Parathyroid adenoma (tissue), 2 donors: ENCODE results near the gene ASTN2.

Experiments used
- H2AFZ ChIP-seq: fragments of 300-600 bp; sonication (generic); one replicate; pipeline ENCODE4 v1.7.0; 2017; ENCODE audit warnings: antibody characterized with exemption, mild to moderate bottlenecking
- H3K27ac ChIP-seq: fragments of 300-600 bp; sonication (generic); one replicate; pipeline ENCODE4 v1.7.0; 2017
- H3K27me3 ChIP-seq: fragments of 300-600 bp; sonication (generic); one replicate; pipeline ENCODE4 v1.7.0; 2017; ENCODE audit warnings: low read length; ENCODE audit not compliant: control insufficient read depth, insufficient read depth
- H3K36me3 ChIP-seq: fragments of 300-600 bp; sonication (generic); one replicate; pipeline ENCODE4 v1.7.0; 2017; ENCODE audit warnings: low read length; ENCODE audit not compliant: control insufficient read depth, insufficient read depth
- H3K4me1 ChIP-seq: fragments of 300-600 bp; sonication (generic); one replicate; pipeline ENCODE4 v1.7.0; 2017; ENCODE audit warnings: control low read depth
- H3K4me2 ChIP-seq: fragments of 300-600 bp; sonication (generic); one replicate; pipeline ENCODE4 v1.7.0; 2017; ENCODE audit warnings: low read length
- H3K4me3 ChIP-seq: fragments of 300-600 bp; sonication (generic); one replicate; pipeline ENCODE4 v1.7.0; 2017; ENCODE audit warnings: low read depth, low read length
- H3K79me2 ChIP-seq: fragments of 300-600 bp; sonication (generic); one replicate; pipeline ENCODE4 v1.7.0; 2017; ENCODE audit warnings: control low read depth
- H3K9ac ChIP-seq: fragments of 300-600 bp; sonication (generic); one replicate; pipeline ENCODE4 v1.7.0; 2017; ENCODE audit warnings: mild to moderate bottlenecking
- H3K9me3 ChIP-seq: fragments of 300-600 bp; sonication (generic); one replicate; pipeline ENCODE4 v1.7.0; 2017; ENCODE audit warnings: low read length; ENCODE audit not compliant: control insufficient read depth
- TF ChIP-seq, protein P1 (sequence below): fragments of 300-600 bp; sonication (generic); IDR thresholded peaks from one replicate; pipeline ENCODE4 v1.7.0; 2017; ENCODE audit warnings: antibody characterized with exemption, mild to moderate bottlenecking
- donor health status: primary hyperparathyroidism.

Gene ASTN2

DNA sequence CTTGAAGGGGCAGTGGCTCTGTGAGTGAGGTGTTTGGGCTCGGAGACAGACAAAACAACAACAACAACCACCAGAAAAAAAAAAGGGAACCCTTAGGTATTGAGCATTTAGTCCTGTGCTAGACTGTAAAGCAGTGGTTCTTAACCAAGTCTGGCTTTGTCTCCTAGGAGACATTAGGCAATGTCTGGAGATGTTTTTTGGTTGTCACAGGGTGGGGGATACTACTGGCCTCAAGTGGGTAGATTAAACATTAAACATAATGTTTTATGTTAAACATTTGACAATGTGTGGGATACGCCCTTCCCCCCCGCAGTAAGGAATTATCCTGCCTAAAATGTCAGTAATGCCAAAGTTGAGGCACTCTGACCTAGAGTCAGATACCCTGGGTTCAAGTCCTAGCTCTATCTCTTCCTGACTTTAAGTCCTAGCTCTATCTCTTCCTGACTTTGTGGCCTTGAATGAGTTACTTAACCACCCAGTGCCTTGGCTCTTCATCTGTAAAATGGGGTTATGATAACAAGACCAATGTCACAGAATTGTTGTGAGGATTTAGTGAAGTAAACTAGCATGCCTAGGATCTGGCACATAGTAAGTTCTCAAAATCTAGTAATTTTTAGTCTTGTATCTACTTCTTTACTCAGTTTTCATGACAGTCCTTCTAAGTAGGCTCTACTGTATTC lies 725.9 kb downstream of the ASTN2 start:
- no peak overlapping the region for H3K9ac ChIP-seq
- no peaks in the 10 kb centered on the region for H3K9me3 ChIP-seq
- no peak overlapping the region for H3K27ac ChIP-seq
- H3K4me2 ChIP-seq: no peak overlapping the region
- no peaks in the 10 kb centered on the region for H3K4me1 ChIP-seq
- H2AFZ ChIP-seq: no peak overlapping the region
- H3K27me3 ChIP-seq: no peaks in the 10 kb centered on the region
- TF ChIP-seq, protein P1, sequence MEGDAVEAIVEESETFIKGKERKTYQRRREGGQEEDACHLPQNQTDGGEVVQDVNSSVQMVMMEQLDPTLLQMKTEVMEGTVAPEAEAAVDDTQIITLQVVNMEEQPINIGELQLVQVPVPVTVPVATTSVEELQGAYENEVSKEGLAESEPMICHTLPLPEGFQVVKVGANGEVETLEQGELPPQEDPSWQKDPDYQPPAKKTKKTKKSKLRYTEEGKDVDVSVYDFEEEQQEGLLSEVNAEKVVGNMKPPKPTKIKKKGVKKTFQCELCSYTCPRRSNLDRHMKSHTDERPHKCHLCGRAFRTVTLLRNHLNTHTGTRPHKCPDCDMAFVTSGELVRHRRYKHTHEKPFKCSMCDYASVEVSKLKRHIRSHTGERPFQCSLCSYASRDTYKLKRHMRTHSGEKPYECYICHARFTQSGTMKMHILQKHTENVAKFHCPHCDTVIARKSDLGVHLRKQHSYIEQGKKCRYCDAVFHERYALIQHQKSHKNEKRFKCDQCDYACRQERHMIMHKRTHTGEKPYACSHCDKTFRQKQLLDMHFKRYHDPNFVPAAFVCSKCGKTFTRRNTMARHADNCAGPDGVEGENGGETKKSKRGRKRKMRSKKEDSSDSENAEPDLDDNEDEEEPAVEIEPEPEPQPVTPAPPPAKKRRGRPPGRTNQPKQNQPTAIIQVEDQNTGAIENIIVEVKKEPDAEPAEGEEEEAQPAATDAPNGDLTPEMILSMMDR: no peak
- H3K4me3 ChIP-seq: no peak overlapping the region
- H3K79me2 ChIP-seq: peaks cover 10% of the 10 kb centered on the region
- no peaks in the 10 kb centered on the region for H3K36me3 ChIP-seq

DNA sequence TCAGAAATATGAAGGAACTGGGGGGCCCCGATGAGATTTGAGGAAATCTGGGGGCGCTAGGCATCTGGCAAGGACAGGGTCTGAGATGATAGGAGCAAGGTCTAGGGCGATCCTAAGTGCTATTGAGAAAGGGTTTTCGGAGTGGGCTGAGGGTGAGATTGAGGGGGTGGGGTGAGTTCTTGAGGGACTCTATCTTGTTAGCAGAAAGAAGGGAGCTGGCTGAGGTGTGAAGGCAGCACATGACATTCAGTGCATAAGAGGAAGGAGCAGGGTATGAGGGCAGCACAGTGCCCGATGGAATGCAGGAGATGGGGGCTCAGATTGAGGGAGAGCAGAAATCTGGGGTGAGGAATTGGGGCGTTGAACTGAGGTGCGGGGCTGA lies 727.1 kb downstream of the ASTN2 start:
- Histone ChIP-seq H3K4me3 (peak overlapping the region; percentile 62), H3K27me3 (no peaks in the 10 kb centered on the region), H3K27ac (no peak overlapping the region), H3K4me1 (no peaks in the 10 kb centered on the region), H2AFZ (peak overlapping the region; percentile 85), H3K36me3 (no peaks in the 10 kb centered on the region), H3K79me2 (peaks cover 10% of the 10 kb centered on the region), H3K4me2 (peak overlapping the region; percentile 72), H3K9me3 (no peaks in the 10 kb centered on the region), H3K9ac (no peak overlapping the region)
- TF ChIP-seq, protein P1: no peak

DNA sequence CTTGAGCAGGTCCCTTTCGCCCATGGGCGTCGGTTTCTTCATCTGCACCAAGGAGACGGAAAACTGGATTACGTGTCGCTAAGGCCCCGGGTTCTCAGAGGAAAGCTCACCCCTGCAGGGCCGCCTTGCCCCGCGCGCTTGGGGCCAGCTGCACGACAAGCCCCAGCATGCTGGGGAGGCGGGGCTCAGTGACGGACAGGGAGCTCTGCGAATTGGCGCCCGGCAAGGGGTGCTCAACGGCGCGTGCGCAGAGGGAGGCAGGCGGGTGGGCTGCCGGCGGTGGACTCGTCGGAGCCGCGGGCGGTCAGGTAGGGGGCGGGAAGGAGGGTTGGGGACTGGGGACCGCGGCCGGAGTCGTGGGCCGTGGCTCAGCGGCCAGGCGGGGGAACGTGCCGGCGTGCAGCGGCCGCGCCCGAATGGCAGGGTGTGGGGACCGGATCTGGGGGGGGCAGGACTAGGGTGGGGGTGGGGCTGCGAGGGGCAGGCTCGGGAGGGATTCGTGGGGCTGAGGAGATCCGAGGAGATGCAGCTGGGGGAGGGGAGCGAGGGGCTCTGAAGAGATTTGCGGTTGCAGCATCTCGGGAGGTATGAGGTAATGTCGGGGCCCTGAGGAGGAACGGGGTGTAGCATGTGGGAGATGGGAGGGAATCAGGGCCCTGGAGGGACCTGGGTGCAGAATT lies 727.6 kb downstream of the ASTN2 start, which contains the start of gene TRIM32:
TSS of gene TRIM32 (plus strand) at position 232 of the 680 bp plus-strand sequence. CDS start 10,438 bp downstream, outside the sequence.
- Histone ChIP-seq H2AFZ (peak within 1 kb of the TSS; percentile 85), H3K4me1 (no peaks in the 10 kb centered on the region), H3K4me2 (peak within 1 kb of the TSS; percentile 72), H3K27me3 (no peaks in the 10 kb centered on the region), H3K4me3 (peak within 1 kb of the TSS; percentile 62), H3K9ac (no peak within 1 kb of the TSS), H3K36me3 (no peaks in the 10 kb centered on the region), H3K27ac (no peak within 1 kb of the TSS), H3K9me3 (no peaks in the 10 kb centered on the region), H3K79me2 (peaks cover 10% of the 10 kb centered on the region)
- TF ChIP-seq, protein P1: no peak

GRCh38 chr9:116686693-116687073 lies 728.2 kb downstream of the ASTN2 start:
- H3K27me3 ChIP-seq: no peaks in the 10 kb centered on the region
- H3K4me1 ChIP-seq: no peaks in the 10 kb centered on the region
- peaks cover 10% of the 10 kb centered on the region for H3K79me2 ChIP-seq
- no peaks in the 10 kb centered on the region for H3K9me3 ChIP-seq
- H3K4me2 ChIP-seq: peak overlapping the region; percentile 57
- no peak overlapping the region for H3K9ac ChIP-seq
- no peak overlapping the region for H3K27ac ChIP-seq
- peak overlapping the region; percentile 85 for H2AFZ ChIP-seq
- peak overlapping the region; percentile 62 for H3K4me3 ChIP-seq
- TF ChIP-seq, protein P1: no peak
- no peaks in the 10 kb centered on the region for H3K36me3 ChIP-seq
